Stimulated activated CD4-positive, alpha-beta T cell treated with anti-CD3 and anti-CD28 coated beads, Interleukin-4, amount 100 ng/mL, for 24 hours (primary cell): Measurements from ENCODE around the gene PIH1D1.
"Not testable (repeated sequence)": the region's sequence is repeated elsewhere in the genome, so short reads cannot be mapped to it uniquely, and the experiment has no call there.

Source experiments
- DNase-seq: peaks from one replicate; pipeline ENCODE4 v3.0.0-alpha.2; 2020

Gene PIH1D1

DNA sequence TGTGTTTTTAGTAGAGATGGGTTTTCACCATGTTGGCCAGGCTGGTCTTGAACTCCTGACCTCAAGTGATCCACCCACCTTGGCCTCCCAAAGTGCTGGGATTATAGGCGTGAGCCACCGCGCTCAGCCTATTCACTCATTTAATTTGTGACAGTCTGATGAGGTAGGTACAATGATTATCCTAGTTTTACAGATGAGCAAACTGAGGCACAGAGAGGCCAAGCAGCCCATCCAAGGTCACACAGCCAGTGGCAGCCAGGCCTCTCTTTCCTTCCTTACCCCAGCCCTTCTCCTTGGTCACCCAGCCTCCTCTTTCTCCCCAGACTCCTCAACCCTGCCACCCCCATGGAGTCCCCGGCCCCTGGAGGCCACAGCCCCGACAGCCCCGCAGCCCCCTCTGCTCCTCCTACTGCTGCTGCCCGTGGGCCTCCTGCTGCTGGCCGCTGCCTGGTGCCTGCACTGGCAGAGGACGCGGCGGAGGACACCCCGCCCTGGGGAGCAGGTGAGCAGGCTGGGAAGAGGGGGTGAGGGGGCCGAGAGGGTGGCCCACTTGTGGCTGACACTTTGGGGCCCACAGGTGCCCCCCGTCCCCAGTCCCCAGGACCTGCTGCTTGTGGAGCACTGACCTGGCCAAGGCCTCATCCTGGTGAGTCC is 28.5 kb upstream of the PIH1D1 start:
- no peak for DNase-seq

DNA sequence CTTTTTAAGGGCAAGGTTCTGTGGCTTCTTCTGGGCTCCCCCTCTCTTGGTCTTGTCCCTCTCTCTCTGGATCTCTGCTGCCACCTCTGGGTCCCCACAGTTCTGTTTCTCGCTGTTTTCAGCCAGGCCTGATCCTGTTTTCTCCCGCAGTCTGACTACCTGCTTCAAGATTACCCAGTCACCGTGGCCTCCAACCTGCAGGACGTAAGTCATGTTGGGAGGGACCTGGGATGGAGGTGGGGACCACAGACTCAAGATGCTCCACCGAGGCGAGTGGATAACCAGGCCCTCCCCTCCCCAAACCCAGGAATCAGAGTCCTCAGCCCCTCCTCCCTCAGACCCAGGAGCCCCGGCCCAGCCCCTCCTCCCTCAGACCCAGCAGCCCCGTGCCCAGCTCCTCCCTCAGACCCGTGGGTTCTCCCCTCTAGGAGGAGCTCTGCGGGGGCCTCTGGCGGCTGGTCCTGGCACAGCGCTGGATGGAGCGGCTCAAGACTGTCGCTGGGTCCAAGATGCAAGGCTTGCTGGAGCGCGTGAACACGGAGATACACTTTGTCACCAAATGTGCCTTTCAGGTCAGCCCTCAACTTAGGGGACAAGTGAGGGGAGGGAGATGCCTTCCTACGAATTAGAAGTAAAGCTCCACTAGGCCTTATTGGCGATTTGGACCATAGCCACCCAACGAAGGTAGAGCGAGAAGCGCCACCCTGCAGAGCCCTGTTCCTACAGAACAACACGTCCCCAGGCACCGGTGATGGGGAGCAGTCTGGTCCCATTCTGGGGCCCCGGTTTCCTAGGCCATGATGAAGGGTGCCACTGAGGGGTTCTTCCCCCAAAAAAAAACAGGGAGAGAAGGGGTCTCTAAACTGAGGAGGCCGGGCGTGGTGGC is 24.6 kb upstream of the PIH1D1 start:
- DNase-seq, result peak; percentile 80

DNA sequence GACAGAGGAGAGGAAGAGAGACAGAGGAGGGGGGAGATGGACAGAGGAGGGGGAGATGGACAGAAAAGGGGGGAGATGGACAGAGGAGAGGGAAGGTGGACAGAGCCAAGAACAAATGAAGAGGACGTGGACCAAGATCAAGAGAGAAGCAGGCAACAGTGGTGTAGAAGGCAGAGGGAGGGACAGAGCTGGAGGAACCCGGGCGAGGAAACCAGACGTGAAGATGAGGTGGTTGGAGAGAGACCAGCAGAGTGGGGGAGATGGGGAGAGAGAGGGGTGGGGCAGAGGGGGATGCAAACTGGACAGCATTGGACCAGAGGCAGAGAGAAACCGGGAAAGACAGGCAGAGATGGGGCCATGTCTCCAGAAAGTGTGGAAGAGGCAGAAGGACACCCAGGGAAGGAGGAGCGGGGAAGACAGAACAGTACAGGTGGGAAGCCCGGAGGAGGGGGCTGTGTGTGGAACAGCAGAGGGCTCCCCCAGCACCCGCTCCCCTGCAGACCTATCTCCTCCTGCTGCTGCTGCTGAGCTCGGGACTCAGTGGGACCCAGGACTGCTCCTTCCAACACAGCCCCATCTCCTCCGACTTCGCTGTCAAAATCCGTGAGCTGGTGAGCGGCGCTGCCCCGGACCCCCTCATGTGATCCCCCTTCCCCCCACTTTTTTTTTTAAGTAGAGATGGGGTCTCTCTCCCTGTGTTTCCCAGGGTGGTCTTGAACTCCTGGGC is 23.7 kb upstream of the PIH1D1 start:
- no peak for DNase-seq

DNA sequence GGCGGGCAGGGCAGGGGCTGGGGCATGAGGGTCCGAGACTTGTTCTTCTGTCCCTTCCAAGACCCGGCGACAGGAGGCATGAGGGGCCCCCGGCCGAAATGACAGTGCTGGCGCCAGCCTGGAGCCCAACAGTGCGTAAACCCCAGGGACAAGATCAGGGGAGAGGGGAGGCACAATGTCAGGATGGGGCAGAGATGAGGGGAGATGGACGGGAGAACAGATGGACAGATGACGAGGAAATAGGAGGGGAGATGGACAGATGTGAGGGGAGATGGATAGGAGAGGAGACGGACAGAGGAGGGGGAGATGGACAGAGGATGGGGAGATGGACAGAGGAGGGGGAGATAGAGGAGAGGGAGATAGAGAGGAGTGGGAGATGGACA is 22.9 kb upstream of the PIH1D1 start:
- no peak for DNase-seq

DNA sequence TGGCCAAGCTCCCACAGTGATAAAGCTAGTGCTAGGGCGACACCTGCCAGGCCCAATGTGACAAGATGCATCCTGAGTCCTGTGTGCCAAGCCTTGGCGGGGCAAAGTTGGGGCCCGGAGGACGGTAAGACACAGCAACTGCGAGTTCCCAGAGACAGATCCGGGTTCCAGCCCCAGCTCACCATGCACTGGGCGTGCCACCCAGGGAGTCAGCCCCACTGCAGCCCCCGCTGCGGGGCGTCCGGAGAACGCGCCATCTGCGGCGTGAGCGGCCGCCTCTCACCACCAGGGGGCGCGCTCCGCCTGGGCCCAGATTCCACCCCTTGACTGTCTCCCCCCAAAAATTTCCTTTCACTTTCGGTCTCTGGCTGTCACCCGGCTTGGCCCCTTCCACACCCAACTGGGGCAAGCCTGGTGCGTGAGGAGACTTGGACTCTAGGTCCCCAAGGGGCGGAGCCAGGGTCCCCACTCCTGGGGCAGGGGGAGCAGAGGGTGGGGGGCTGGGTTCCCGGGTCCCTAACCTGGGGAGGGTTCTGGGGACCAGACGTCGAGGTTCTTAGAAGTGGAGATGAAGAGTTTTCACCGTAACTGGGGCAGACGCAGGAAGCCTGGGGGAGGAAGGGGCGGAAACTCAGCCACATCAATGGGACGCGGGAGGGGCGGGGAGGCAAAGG is 22.4 kb upstream of the PIH1D1 start, which contains the start of gene FLT3LG:
FLT3LG (plus strand) TSS at position 348 of the 674 bp plus-strand sequence. CDS start 425 bp downstream, outside the sequence.
- peak; percentile 92 for DNase-seq

DNA sequence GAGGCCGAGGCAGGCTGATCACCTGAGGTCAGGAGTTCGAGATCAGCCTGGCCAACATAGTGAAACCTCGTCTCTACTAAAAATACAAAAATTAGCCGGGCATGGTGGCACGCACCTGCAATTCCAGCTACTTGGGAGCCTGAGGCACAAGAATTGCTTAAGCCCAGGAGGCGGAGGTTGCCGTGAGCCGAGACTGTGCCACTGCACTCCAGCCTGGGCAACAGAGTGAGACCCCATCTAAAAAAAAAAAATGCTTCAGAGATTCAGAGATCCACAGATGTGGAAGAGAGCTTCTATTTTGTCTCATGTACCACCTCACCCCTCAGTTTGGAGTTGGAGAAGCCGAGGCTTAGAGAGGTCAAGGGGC is 21.9 kb upstream of the PIH1D1 start:
- DNase-seq, result not testable (repeated sequence)

DNA sequence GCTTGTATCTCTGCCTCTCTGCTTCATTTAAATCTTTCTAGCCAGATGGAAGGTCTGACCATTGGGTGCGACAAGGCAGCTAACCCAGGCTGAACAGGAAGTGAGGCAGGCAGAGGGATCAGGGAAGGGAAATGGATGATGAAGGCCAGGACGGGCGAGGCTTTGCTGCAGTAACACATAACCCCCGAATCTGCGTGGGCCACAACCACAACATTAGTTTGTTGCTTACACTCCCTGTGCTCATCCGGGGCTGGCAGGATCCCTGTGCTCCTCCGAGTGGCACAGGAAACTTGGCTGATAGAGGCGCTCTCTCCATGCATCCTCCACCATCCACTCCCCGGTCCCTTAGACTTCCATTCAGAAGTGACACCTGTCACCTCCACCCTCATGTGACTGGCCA is 21.3 kb upstream of the PIH1D1 start:
- DNase-seq, result peak; percentile 35

DNA sequence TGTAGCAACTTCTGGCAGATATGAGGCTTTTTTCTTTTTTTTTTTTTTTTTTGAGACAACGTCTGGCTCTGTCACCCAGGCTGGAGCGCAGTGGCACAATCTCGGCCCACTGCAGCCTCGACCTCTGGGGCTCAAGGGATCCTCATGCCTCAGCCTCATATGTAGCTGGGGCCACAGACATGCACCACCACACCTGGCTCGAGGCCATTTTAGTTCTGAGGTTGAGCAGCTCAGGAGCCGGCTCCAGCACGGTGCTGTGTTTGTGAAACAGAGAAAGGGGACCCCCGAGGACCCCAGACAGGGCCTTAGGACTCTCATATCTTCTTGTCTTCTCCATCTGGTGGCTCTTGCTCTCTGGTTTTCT is 19.0 kb upstream of the PIH1D1 start:
- no peak for DNase-seq

DNA sequence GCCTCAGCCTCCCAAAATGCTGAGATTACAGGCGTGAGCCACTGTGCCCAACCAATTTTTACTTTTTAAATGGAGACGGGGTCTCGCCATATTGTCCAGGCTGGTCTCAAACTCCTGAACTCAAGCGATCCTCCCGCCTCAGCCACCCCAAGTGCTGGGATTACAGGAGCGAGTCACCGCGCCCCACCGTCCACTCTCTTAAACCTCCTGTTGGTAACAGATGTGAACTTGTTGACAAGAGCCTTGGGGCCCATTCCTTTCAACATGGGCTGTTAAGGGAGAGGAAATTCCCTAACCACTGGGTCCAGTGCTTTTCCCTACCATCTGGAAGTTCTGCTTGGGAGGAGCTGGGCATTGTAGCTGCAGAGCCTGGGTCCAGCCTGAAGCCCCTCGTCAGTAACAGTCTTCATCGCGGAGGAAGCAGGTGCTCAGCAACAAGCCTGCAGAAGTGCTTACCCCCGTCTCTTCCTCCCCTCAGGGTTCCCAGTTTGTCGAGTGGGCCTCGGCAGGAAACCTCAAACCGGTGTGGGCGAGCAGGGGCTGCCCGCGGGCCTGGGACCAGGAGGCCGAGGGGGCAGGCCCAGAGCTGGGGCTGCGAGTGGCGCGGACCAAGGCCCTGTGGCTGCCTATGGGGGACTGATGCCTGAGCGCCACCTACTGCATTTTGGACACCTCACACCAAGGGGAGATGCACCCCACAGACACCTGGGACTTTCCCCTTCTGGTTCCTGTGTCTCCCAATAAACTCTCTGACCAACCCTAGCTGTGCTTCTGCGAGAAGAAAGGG is 18.4 kb upstream of the PIH1D1 start:
- DNase-seq, result peak; percentile 73

DNA sequence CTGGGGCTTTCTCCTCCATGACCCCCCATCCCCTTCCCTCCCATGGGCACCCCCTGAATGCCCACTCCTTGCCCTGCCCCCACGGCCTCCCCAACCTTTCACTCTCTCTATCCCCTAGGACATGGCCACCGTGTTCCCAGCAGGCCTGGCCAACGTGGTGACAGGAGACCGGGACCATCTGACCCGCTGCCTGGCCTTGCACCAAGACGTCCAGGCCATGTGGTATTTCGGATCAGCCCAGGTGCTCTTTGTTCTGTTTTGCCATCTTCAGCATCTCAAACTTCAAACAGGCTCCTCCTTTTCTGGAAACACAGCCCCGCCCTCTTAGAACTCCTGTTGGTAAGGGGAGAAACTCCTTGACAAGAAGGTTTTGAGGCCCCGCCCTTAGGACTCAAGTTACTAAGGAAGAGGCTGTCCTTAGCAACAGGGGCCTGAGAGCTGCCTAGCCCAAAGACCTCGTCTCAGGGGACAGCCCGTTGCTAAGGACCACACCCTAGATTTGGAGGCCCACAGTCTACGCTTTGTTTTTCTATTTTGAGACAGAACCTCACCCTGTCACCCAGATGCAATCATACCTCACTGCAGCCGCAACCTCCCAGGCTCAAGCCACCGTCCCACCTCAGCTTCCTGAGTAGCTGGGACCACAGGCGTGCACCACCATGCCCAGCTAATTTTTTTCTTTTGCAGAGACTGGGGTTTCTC is 17.3 kb upstream of the PIH1D1 start:
- peak; percentile 78 for DNase-seq

DNA sequence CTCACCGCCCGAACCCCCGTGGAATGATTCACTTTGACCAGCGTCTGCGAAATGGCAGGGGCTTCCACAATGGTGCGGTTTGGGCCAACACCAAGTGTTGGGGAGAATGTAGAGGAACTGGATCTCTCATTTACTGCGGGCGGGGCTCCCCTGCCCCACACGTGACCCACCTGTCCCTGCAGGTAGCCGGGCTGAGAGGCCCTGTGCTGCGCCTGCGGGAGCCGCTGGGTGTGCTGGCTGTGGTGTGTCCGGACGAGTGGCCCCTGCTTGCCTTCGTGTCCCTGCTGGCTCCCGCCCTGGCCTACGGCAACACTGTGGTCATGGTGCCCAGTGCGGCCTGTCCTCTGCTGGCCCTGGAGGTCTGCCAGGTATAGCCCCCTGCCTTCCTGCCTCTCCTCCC is 16.6 kb upstream of the PIH1D1 start:
- DNase-seq, result no peak

DNA sequence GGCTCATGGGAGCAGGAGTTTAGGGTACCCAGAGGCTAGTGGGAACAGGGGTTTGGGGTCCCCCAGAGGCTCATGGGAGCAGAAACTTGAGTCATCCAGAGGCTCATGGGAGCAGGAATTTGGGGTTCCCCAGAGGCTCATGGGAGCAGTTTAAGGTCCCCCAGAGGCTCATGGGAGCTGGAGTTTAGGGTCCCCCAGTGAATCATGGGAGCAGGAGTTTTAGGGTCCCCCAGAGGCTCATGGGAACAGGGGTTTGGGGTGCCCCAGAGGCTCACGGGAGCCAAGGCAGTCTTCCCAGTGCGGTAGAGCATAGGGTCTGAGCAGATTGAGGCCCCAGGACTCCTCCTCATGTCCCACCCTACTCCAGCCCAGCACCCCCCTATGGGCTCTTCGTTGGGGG is 13.8 kb upstream of the PIH1D1 start:
- no peak for DNase-seq

DNA sequence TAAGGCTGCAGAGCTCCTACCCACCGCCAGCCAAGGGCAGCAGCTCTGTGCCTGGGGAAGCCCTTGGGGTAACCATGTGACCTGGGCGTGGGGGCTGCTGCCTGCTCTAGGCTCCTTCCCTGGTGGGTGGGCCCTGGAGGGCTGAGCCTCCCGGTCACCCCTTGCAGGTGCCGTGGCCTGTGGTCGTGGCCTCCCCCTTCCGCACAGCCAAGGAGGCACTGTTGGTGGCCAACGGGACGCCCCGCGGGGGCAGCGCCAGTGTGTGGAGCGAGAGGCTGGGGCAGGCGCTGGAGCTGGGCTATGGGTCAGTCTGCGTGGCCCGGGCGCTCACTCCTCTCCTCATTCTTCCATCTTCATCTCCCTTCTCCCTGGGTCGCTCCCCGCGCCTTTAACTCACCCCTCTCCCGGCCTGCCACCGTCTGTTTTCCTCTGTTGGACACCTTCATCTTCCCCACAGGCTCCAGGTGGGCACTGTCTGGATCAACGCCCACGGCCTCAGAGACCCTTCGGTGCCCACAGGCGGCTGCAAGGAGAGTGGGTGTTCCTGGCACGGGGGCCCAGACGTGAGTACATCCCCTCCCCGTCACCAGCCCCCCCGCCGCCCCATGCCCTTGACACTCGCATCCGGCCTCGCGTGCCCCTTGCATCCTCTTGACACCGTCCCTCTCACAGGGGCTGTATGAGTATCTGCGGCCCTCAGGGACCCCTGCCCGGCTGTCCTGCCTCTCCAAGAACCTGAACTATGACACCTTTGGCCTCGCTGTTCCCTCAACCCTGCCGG is 12.5 kb upstream of the PIH1D1 start:
- no peak for DNase-seq

DNA sequence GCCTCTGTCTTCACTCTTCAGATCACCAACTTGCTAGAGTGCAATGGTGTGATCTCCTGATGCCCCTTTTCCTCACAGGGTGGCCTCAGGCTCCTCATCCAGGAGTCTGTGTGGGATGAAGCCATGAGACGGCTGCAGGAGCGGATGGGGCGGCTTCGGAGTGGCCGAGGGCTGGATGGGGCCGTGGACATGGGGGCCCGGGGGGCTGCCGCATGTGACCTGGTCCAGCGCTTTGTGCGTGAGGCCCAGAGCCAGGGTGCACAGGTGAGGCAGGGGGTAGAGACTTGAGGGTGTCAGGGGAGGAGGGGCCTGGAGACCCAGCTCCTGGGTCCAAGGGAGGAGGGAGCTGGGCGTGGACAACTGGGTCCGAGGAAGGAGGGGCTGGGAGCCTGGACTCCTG is 10.9 kb upstream of the PIH1D1 start:
- DNase-seq, result no peak

DNA sequence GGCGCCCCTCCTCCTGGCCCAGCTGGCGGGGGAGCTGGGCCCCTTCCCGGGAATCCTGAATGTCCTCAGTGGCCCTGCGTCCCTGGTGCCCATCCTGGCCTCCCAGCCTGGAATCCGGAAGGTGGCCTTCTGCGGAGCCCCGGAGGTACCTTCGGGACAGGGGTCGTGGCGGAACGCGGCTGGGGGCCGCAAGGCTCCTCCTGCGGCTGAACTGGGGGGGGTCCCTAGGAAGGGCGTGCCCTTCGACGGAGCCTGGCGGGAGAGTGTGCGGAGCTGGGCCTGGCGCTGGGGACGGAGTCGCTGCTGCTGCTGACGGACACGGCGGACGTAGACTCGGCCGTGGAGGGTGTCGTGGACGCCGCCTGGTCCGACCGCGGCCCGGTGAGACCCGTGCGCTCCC is 10.0 kb upstream of the PIH1D1 start:
- DNase-seq, result no peak

DNA sequence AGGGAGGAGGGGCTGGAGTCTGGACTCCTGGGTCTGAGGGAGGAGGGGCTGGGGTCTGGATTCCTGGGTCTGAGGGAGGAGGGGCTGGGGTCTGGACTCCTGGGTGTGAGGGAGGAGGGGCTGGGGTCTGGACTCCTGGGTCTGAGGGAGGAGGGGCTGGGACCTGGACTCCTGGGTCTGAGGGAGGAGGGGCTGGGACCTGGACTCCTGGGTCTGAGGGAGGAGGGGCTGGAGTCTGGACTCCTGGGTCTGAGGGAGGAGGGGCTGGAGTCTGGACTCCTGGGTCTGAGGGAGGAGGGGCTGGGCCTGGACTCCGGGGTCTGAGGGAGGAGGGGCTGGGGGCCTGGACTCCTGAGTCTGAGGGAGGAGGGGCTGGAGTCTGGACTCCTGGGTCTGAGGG is 9.5 kb upstream of the PIH1D1 start:
- not testable (repeated sequence) for DNase-seq

DNA sequence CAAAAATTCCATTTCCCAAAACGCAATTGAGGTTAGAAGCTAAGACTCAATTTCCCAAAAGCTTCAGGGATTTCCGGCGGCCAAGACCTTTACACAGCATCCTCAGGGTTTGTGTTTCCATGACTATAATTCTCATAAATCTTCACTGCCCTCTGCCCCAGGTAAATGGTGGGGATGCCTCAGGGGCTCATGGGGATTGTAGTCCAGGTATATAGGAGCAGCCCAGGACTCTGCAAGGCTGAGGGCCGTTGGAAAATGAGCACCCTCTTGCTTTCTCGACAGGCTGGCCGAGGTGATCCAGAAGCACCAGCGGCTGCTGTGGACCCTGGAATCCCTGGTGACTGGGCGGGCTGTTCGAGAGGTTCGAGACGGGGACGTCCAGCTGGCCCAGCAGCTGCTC is 7.8 kb upstream of the PIH1D1 start:
- no peak for DNase-seq

DNA sequence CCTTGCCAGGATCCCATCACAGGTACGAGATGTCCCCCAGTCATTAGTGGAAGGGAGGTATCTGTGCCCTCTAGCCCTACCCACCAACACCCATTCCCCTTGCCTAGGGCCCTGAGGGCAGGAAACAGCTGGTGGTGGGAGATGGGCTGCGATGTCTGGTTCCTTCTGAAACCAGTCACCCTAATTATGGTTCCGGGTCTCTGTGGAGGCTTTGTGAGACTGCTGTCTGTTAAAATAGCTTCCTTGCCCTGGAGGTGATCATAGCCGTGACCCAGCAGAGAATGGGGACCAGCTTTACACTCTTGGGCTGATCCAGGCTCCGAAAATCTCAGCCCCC is 6.9 kb upstream of the PIH1D1 start:
- DNase-seq, result no peak

DNA sequence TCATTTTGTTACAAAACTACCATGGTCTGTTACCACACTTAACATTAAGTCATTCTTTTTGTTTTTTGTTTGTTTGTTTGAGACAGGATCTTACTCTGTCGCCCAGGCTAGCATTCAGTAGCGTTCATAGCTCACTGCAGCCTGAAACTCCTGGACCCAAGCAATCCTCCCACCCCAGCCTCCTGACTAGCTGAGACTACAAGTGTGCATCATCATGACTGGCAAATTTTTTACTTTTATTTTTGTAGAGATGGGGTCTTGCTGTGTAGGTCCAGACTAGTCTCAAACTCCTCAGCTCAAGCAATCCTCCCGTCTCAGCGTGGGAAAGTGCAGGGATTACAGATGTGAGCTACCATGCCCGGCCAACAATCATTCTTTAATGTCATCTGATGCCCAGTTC is 4.7 kb upstream of the PIH1D1 start:
- no peak for DNase-seq

DNA sequence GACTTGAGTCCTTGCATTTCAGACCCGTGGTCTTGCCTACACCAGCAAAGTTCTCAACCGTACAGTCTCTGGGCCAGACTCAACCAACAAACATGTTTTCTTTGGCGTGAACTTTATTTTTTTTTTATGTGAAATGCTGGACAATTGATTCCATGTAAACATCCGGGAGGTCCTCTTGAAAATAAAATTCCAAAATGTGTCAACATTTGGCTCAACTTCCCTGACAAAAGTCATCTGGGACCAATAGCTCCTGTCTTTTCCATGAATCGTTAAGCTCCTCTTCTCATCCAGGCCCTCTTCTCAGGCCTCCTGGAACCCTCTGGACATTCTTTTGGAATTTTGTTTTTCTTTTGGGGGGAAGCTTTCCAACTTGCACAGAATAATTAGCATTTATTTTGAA is 4.2 kb upstream of the PIH1D1 start:
- no peak for DNase-seq

DNA sequence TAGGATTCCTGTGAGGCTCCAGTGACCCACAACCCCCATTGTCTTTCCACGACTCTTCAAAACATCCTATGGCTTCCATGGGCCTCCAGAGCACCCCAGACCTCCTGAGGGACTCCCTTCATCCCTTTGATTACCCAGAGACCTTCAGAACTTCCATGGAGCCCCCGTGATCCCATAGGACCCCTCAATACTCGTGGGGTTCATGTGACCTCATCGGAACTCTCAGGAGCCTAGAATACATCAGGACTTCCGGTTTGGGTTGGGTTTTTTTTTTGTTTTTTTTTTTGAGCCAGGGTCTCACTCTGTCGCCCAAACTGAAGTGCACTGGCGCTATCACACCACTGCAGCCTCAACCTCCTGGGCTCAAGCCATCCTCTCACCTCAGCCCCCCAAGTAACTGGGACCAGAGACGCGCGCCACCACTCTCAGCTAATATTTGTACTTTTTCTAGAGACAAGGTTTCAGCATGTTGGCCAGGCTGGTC is 2.2 kb upstream of the PIH1D1 start:
- no peak for DNase-seq
